ENCODE measurements around the gene CYTH2. TPM values are rescaled to one million over a fixed set of nuclear protein-coding genes. Genes with fewer than 3 reads are reported as not detected.

The CYTH2 gene
- 25.4 and 51.5 TPM in 2 replicates for total RNA-seq (ENCODE audit: low replicate concordance)

GRCh38 chr19:48469289-48469881 is at the start of gene CYTH2:
TSS of gene CYTH2 (plus strand) at chr19:48469369. CDS start at chr19:48469508, 139 bp downstream.

GRCh38 chr19:48445606-48446481 is 23.3 kb upstream of the CYTH2 start, which contains the start of gene GRWD1:
TSS of gene GRWD1 (plus strand) at chr19:48445983. CDS start at chr19:48446006, 23 bp downstream.

GRCh38 chr19:48455171-48455907 is 13.8 kb upstream of the CYTH2 start, which contains the start of gene KCNJ14:
TSS of gene KCNJ14 (plus strand) at chr19:48455574. CDS start at chr19:48461725, 6,151 bp downstream.

GRCh38 chr19:48511800-48512503 is 42.8 kb downstream of the CYTH2 start, which contains the start of gene LMTK3:
TSS of gene LMTK3 (minus strand) at chr19:48511835. CDS start at chr19:48511576, 259 bp downstream.

Other genes with a start within 250 kb of the CYTH2 start
- 11.0 and 12.7 TPM in 2 replicates for gene CARD8, start 213.5 kb upstream of the CYTH2 start, total RNA-seq (ENCODE audit: low replicate concordance)
- gene ZNF114, start 199.3 kb upstream of the CYTH2 start, total RNA-seq (ENCODE audit: low replicate concordance), result 0.23 and 0.53 TPM in 2 replicates
- gene EMP3, start 143.8 kb upstream of the CYTH2 start, total RNA-seq (ENCODE audit: low replicate concordance), result 149 and 421 TPM in 2 replicates
- 2.6 and 2.8 TPM in 2 replicates for gene TMEM143, start 105.4 kb upstream of the CYTH2 start, total RNA-seq (ENCODE audit: low replicate concordance)
- gene SYNGR4, start 105.0 kb upstream of the CYTH2 start, total RNA-seq (ENCODE audit: low replicate concordance), result not detected in 2 replicates
- 44.6 and 58.3 TPM in 2 replicates for gene KDELR1, start 77.8 kb upstream of the CYTH2 start, total RNA-seq (ENCODE audit: low replicate concordance)
- gene GRIN2D, start 75.7 kb upstream of the CYTH2 start, total RNA-seq (ENCODE audit: low replicate concordance), result 0.23 TPM in 2 replicates
- gene GRWD1, start 23.4 kb upstream of the CYTH2 start, total RNA-seq (ENCODE audit: low replicate concordance), result 17.8 and 22.5 TPM in 2 replicates
- 0.23 and 0.59 TPM in 2 replicates for gene KCNJ14, start 13.8 kb upstream of the CYTH2 start, total RNA-seq (ENCODE audit: low replicate concordance)
- under 0.01 and 0.08 TPM in 2 replicates for gene LMTK3, start 42.5 kb downstream of the CYTH2 start, total RNA-seq (ENCODE audit: low replicate concordance)
- gene SULT2B1, start 82.8 kb downstream of the CYTH2 start, total RNA-seq (ENCODE audit: low replicate concordance), result 0.12 and 0.23 TPM in 2 replicates
- gene SPACA4, start 137.4 kb downstream of the CYTH2 start, total RNA-seq (ENCODE audit: low replicate concordance), result not detected in 2 replicates
- 0.38 TPM in 1 of 2 replicates, not detected in the other for gene FAM83E, start 145.7 kb downstream of the CYTH2 start, total RNA-seq (ENCODE audit: low replicate concordance)
- 1,963 and 2,996 TPM in 2 replicates for gene RPL18, start 149.8 kb downstream of the CYTH2 start, total RNA-seq (ENCODE audit: low replicate concordance)
- 3.3 and 4.4 TPM in 2 replicates for gene SPHK2, start 150.1 kb downstream of the CYTH2 start, total RNA-seq (ENCODE audit: low replicate concordance)
- 2.8 and 8.1 TPM in 2 replicates for gene DBP, start 168.0 kb downstream of the CYTH2 start, total RNA-seq (ENCODE audit: low replicate concordance)
- 1.1 and 4.0 TPM in 2 replicates for gene CA11, start 176.8 kb downstream of the CYTH2 start, total RNA-seq (ENCODE audit: low replicate concordance)
- gene NTN5, start 203.6 kb downstream of the CYTH2 start, total RNA-seq (ENCODE audit: low replicate concordance), result under 0.01 and 0.08 TPM in 2 replicates
- not detected in 2 replicates for gene FUT2, start 226.6 kb downstream of the CYTH2 start, total RNA-seq (ENCODE audit: low replicate concordance)